ENCODE results near the gene EPB41L3.

The EPB41L3 gene

GRCh38 chr18:5543773-5544389 lies at the start of gene EPB41L3:
TSS of gene EPB41L3 (minus strand) at chr18:5543997. CDS start at chr18:5489183, 54,814 bp downstream.
- DNase-seq = peak; percentile 76

DNA sequence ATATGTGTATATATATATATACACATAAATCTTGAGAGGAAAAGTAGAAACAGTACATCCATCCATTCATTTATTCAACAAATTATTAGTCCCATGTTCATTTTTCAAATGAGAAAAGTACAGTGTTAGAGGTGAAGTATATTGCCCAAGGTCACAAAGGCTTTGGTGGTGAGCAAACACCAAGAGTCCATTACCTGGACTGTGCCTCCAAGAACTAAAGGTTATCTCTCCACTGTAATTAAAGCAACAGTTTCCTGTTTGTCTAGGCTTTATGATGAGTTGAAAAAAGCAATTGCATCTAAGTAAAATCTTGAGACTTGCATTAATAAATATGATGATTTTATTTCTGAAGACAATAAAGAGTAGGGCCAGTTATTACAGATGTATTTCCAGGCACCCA lies 44.7 kb upstream of the EPB41L3 start:
- DNase-seq = no peak

DNA sequence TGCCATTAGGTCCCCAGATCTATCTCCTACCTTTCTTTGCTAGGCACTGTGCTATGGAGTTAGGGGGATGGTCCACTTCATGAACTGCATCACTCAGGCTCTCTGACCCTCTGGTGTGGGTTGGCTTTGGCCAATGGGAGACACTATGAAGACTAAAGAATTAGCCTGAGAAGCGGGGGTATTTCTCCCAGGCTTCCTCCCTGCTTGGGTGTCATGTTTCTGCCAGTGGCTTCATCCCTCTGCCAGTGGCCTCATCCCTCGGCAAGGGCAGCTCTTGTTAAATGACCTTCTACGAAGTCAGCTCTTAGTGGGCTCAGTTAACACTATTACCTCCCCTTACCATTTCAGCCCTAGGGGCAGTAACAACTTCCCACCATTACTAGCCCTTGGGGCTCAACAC lies 41.9 kb upstream of the EPB41L3 start:
- DNase-seq = no peak

GRCh38 chr18:5584746-5585417 lies 41.1 kb upstream of the EPB41L3 start:
- DNase-seq = no peak

DNA sequence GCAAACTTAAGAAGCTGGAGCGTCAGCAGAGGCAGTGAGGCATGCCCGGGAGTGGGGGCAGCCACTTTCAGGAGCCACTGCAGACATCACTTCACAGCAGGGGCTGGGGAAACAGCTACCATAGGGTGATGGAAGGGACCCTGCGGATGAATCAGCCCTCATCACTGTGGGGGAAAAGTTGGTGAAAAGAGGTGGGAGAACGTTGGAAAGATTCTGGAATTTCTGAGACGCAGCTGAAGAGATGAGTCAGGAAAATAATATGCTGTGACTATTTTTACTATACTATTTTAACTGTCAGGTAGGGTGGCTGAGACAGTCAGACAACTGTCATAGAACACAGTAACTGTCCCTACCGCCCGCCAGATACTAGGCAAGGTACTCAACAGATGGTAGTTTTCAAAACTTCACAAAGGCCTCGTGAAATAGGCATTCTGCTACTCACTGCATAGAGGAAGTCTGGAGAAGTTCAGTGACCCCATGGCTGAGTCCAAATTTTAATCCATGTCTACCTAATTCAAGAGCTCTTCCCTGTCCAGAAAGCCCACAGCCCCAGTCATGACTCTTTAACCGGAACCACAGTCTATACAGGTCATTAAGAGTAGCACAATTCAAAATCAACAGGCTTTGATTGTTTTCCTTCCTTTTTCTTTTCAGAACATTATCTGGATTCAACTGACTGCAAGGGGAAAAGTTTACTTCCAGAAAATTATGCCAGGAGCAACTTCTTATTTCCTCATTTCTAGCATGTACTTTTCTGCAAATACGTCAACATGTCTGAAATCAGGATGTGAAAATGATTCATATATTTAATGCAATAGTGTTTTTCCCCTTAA lies 39.3 kb upstream of the EPB41L3 start:
- no peak for DNase-seq

DNA sequence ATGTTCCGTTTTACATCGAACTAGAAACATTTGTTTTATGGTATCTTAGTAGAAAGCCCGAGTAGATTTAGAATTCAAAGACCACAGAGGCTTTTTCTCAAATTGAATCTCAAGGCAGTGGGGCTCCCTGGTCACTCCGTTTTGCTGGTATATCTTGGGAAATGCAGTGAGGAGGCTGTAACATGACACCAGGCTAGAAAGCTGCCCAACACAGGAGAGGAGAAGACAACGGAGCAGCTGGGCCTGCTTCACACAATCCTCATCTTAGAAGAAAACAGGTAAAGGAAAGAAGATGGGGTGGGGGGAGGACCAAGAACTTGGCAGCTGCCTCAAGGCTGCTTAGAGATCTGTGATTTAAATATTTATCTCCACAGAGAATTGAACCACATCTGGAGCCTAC lies 38.3 kb upstream of the EPB41L3 start:
- DNase-seq = no peak

DNA sequence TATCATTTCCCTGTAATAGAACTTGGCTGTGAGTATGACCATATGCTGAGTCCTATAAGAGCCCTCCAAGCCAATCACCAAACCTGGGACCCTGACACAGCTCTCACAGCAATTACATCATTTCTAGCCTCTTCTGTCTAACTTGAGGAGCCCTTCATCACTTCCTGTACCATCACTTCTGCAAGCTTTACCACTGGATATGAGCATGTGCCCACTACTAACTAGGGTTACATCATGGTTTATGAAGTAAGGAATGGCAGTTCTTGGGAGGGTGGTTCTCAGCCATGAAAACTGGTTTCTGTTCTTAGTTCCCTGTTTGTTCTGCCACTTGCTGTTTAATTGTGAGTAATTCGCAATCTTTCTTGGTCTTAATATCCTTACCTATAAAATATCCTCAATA lies 31.0 kb upstream of the EPB41L3 start:
- DNase-seq = no peak

GRCh38 chr18:5571666-5572065 lies 27.9 kb upstream of the EPB41L3 start:
- no peak for DNase-seq

DNA sequence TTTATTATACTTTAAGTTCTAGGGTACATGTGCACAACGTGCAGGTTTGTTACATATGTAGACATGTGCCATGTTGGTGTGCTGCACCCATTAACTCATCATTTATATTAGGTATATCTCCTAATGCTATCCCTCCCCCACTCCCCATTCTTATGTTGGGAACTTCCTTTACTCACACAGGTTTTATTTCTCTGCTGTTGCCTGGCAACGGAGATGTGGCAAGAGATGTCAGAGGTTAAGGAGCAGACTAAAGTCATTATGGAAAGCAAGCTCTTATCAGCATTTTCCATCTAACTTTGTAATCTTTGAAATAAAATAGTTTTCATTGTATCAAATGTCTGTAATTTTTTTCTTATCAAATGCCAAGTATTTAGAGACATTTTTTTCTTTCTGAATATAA lies 26.8 kb upstream of the EPB41L3 start:
- DNase-seq = peak; percentile 75

- DNase-seq = no peak
Observed at GRCh38 chr18:5568416-5568815, 24.6 kb upstream of the EPB41L3 start.

- DNase-seq = no peak
Observed at GRCh38 chr18:5558851-5559250, 15.1 kb upstream of the EPB41L3 start.

DNA sequence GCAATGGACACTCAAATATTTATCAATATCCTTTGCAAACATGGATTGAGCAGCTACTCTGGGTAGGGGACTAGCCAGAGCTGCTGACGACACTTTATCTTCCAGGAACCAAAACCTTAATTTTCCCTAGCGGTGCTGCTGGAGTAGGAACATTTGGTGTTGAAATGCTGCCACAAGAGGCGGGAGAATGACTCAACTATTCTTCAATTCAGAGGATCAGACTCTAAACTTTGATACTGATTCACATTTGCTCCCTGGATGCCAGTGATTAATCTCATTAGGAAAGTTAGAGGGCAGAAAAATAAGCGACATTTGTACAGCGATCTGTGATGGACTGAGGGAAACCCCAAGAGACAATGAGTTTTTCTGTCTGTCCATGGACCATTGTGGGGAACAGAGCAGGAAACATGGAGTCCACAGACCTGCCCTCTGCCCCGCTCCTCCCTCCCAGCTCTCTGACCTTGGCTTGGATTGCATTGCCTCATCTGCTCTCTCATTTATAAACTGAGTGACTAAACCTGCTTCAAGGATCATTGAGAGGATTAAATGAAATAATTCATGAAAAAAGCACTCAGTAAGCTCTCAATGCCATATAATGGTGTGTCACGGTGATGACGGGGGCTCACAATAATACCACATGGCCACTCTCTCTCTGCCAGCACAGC lies 12.6 kb upstream of the EPB41L3 start:
- peak; percentile 22 for DNase-seq

DNA sequence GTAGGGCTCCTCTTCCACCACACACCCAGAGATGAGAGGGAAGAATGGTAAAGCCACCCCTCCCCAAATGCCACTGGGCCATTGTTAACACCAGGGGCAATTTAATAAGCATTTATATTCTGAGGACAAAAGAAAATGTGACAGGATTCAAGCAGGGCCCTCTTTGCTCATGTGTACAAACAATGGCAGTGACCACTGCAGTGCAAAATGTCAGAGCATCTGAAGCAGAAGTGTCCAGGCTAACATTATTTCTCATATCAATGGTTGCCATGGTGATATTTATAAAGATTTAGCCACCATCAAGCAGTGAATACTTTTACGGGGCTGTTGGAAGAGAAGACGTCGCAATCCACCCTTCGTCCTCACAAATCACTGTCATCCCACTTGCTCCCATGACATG lies 10.8 kb upstream of the EPB41L3 start:
- DNase-seq = no peak

DNA sequence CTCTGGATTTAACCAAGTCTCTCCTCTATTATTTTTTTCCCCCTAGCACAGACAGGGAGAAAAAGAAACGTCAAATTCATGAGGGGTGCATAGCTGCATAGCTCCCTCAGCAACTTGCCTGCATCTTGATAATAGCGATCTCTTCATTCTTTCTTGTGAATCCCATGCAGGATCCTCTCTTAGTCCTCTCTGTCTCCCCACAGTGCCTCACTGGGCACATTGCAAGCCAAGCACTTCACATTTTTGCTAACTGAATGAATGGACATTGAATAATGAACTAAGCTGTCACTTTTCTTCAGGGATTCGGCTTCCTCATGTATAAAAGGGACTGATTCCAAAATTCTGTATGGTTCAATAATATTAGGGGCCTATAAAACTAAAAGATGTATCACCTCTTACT lies 2.9 kb upstream of the EPB41L3 start:
- peak; percentile 69 for DNase-seq

GRCh38 chr18:5543036-5543680 lies 639 bp downstream of the EPB41L3 start:
- DNase-seq = peak; percentile 72

DNA sequence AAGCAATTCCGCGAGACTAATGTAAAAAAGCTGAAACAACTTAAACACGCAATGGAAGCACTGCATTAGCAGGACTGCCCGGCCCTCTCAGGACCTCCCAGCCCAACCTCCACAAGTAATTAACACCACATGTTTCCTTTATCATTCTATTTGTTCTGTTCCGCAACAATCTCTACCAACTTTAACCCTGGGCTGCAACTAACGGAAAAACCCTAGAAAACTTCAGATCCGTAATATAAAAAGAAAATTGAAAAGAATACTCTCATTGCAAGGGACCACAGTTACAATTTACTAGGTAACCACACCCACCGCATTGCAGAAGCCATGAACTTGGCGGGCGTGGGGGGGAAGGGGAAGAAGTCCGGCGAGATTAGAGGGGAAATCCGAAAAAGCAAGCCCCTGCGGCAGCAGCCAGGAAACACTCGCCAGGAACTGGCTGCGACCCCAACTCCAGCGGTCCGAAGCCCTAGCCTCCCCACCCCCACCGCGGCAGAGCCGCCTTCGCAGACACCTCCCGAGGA lies 1.2 kb downstream of the EPB41L3 start:
- peak; percentile 51 for DNase-seq

DNA sequence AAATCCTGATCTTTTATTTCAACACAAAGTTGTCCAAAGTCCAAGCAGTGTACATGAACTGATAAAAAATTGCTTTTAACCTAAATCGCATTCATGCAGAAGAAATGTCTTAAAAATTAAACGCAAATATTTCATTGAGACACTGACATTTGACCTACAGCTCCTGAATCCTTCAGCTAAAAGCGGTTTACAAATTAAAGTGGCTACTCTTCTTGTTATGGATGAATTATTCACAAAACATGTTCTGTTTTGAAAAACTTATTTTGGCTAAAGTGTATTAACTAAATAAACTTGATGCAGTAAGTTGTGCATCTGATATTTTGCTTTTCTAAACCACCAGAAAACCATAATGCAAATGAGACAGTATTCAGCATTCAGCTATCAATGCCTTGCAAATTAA lies 2.2 kb downstream of the EPB41L3 start:
- no peak for DNase-seq

DNA sequence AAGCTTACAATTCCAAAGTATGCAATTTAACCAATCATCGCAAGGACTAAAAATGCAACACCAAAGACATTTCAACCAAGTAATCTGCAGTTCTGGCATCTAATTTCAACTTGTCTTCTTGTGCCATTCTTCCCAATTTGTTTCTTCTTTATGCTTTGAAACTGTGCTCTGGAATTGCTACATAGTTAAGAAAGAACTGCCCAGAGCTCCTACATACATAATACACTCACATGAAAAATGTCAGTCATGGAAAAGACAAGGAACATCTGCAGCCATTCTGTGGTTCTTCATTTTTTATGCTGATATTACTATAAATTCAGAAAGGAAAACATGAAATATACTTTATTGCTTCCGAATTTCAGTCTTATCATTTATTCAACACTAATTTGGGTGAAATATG lies 4.4 kb downstream of the EPB41L3 start:
- no peak for DNase-seq

GRCh38 chr18:5538544-5538943 lies 5.3 kb downstream of the EPB41L3 start:
- no peak for DNase-seq

GRCh38 chr18:5537860-5538259 lies 5.9 kb downstream of the EPB41L3 start:
- no peak for DNase-seq

- no peak for DNase-seq
Observed at GRCh38 chr18:5534845-5535244, 9.0 kb downstream of the EPB41L3 start.

DNA sequence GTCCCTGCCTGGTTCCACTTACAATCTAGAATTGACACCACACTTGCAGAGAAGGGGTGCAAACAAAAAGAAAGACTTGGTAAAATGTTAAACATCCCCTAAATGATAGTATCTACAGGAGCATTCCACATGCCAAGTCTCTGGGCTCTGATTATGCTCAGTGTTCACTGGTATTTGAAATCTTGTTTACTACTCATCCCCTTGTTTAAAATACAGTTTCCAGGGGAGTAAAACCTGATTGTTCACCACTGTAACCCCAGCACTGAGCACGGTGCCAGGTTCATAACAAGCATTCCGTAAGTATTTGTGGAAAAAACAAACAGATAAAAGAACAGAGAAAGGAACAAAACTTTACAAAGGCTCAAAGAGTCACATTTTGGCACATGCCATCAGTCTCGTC lies 11.7 kb downstream of the EPB41L3 start:
- no peak for DNase-seq

Data from DMS53 (cell line).